OCI-LY1 (cell line): ENCODE results near the gene MAPRE3.

Experiments
- EZH2 ChIP-seq: fragments of 200-600 bp; sonication (generic), shearing (Covaris generic); IDR thresholded peaks from 2 replicates; pipeline ENCODE4 v1.8.0; 2017; ENCODE audit warnings: borderline replicate concordance, mixed run types, mild to moderate bottlenecking, antibody characterized with exemption, low read length, moderate library complexity, mixed read lengths
- TF ChIP-seq, protein P1 (sequence below): fragments of 200-600 bp; sonication (generic), shearing (Covaris generic); IDR thresholded peaks from 2 replicates; pipeline ENCODE4 v1.5.1; 2017; ENCODE audit warnings: mild to moderate bottlenecking, antibody characterized with exemption, low read length, moderate library complexity, mixed read lengths

DNA sequence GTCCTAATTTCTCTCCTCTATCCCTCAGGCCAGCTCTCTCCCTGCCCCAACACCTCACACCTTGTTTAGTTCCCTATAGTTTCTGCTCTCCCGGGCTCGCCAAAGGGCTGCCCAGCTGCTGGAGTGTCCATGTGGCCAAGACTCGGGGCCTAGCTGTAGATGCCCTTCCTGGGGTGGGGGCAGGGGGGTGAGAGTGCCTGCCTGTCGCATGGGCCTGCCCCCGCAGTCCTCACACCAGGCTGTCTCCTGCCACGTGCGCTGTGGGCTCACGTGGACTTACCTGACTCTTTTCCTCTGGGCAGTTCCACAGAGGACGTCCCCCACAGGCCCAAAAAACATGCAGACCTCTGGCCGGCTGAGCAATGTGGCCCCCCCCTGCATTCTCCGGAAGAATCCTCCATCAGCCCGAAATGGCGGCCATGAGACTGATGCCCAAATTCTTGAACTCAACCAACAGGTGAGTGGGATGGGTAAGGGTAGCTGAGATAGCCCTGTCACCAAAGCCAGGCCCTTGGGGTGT, 54.9 kb downstream of the MAPRE3 start:
- TF ChIP-seq, protein P1, sequence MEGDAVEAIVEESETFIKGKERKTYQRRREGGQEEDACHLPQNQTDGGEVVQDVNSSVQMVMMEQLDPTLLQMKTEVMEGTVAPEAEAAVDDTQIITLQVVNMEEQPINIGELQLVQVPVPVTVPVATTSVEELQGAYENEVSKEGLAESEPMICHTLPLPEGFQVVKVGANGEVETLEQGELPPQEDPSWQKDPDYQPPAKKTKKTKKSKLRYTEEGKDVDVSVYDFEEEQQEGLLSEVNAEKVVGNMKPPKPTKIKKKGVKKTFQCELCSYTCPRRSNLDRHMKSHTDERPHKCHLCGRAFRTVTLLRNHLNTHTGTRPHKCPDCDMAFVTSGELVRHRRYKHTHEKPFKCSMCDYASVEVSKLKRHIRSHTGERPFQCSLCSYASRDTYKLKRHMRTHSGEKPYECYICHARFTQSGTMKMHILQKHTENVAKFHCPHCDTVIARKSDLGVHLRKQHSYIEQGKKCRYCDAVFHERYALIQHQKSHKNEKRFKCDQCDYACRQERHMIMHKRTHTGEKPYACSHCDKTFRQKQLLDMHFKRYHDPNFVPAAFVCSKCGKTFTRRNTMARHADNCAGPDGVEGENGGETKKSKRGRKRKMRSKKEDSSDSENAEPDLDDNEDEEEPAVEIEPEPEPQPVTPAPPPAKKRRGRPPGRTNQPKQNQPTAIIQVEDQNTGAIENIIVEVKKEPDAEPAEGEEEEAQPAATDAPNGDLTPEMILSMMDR = no peak
- TF ChIP-seq EZH2 = no peak
